ENCODE data around the gene NIF3L1. TPM values are rescaled to one million over a fixed set of nuclear protein-coding genes. Genes with fewer than 3 reads are reported as not detected.
A peak's percentile ranks its signal among the peaks of the same experiment; 100 is the strongest.

The NIF3L1 gene
- total and polyA plus RNA-seq, 4 donors: 13.6 to 22.0 (median 17.0) TPM

GRCh38 chr2:200850512-200851256, 38.5 kb upstream of the NIF3L1 start:
- Histone ChIP-seq H3K27ac (ENCODE audit: low read depth in 1 of 2, low read length in 2 of 2) (no peak overlapping the region), H3K4me1 (ENCODE audit: control insufficient read depth in 1 of 2, insufficient read depth in 2 of 2, low read length in 2 of 2) (no peaks in the 10 kb centered on the region), H3K9me3 (ENCODE audit: control insufficient read depth, low read length) (no peaks in the 10 kb centered on the region), H3K36me3 (ENCODE audit: control insufficient read depth in 1 of 2, insufficient read depth in 2 of 2, low read length in 1 of 2) (peaks cover 11 to 13% of the 10 kb centered on the region in 2 donors), H3K27me3 (ENCODE audit: control insufficient read depth in 1 of 2, insufficient read depth in 2 of 2, low read length in 1 of 2) (no peaks in the 10 kb centered on the region), H3K4me3 (ENCODE audit: low read length in 2 of 2) (no peak overlapping the region)
- ATAC-seq (ENCODE audit: low FRiP score) (no peak), DNase-seq (no peak)
- WGBS, 2 donors: 82 to 83% methylated on average over 14 of the region's 14 CpGs
- intact Hi-C loops (cut with DNase I): no loop called here

GRCh38 chr2:200851398-200852248, 37.5 kb upstream of the NIF3L1 start:
- H3K36me3 ChIP-seq (ENCODE audit: control insufficient read depth in 1 of 2, insufficient read depth in 2 of 2, low read length in 1 of 2): peaks cover 11 to 13% of the 10 kb centered on the region in 2 donors
- ATAC-seq (ENCODE audit: low FRiP score): no peak
- no peak overlapping the region for H3K4me3 ChIP-seq (ENCODE audit: low read length in 2 of 2)
- H3K27me3 ChIP-seq (ENCODE audit: control insufficient read depth in 1 of 2, insufficient read depth in 2 of 2, low read length in 1 of 2): no peaks in the 10 kb centered on the region
- intact Hi-C loops (cut with DNase I): no loop called here
- no peaks in the 10 kb centered on the region for H3K9me3 ChIP-seq (ENCODE audit: control insufficient read depth, low read length)
- DNase-seq: no peak
- peak overlapping the region in 1 of 2 donors; percentile 14 for H3K27ac ChIP-seq (ENCODE audit: low read depth in 1 of 2, low read length in 2 of 2)
- H3K4me1 ChIP-seq (ENCODE audit: control insufficient read depth in 1 of 2, insufficient read depth in 2 of 2, low read length in 2 of 2): no peaks in the 10 kb centered on the region
- WGBS, 2 donors: 91 to 94% methylated on average over 6 of the region's 6 CpGs

- no peak overlapping the region for H3K4me3 ChIP-seq (ENCODE audit: low read length in 2 of 2)
- WGBS, 2 donors: 96 to 97% methylated on average over 2 of the region's 2 CpGs
- no peak for DNase-seq
- H3K36me3 ChIP-seq (ENCODE audit: control insufficient read depth in 1 of 2, insufficient read depth in 2 of 2, low read length in 1 of 2): peaks cover 11 to 13% of the 10 kb centered on the region in 2 donors
- intact Hi-C loops (cut with DNase I): no loop called here
- H3K9me3 ChIP-seq (ENCODE audit: control insufficient read depth, low read length): no peaks in the 10 kb centered on the region
- no peaks in the 10 kb centered on the region for H3K4me1 ChIP-seq (ENCODE audit: control insufficient read depth in 1 of 2, insufficient read depth in 2 of 2, low read length in 2 of 2)
- H3K27me3 ChIP-seq (ENCODE audit: control insufficient read depth in 1 of 2, insufficient read depth in 2 of 2, low read length in 1 of 2): no peaks in the 10 kb centered on the region
- no peak overlapping the region for H3K27ac ChIP-seq (ENCODE audit: low read depth in 1 of 2, low read length in 2 of 2)
- ATAC-seq (ENCODE audit: low FRiP score): no peak
Measured at GRCh38 chr2:200852605-200853004, 36.6 kb upstream of the NIF3L1 start.

- H3K4me1 ChIP-seq (ENCODE audit: control insufficient read depth in 1 of 2, insufficient read depth in 2 of 2, low read length in 2 of 2): peaks cover 0 to 3% of the 10 kb centered on the region in 2 donors
Measured at GRCh38 chr2:200856806-200857205, 32.4 kb upstream of the NIF3L1 start.

GRCh38 chr2:200860092-200860795, 28.9 kb upstream of the NIF3L1 start:
- Histone ChIP-seq H3K27me3 (ENCODE audit: control insufficient read depth in 1 of 2, insufficient read depth in 2 of 2, low read length in 1 of 2) (no peaks in the 10 kb centered on the region), H3K4me3 (ENCODE audit: low read length in 2 of 2) (peak overlapping the region in 1 of 2 donors; percentile 30), H3K9me3 (ENCODE audit: control insufficient read depth, low read length) (no peaks in the 10 kb centered on the region), H3K27ac (ENCODE audit: low read depth in 1 of 2, low read length in 2 of 2) (no peak overlapping the region), H3K36me3 (ENCODE audit: control insufficient read depth in 1 of 2, insufficient read depth in 2 of 2, low read length in 1 of 2) (peaks cover 2 to 3% of the 10 kb centered on the region in 2 donors), H3K4me1 (ENCODE audit: control insufficient read depth in 1 of 2, insufficient read depth in 2 of 2, low read length in 2 of 2) (peaks cover 0 to 3% of the 10 kb centered on the region in 2 donors)
- intact Hi-C loops (cut with DNase I): loop anchor here (5.0 kb wide), 2 partner anchors 48 to 148 kb away; partner anchors contain the start of gene BZW1 (in 2 of the 2)
- ATAC-seq (ENCODE audit: low FRiP score): no peak
- peak in 1 of 2 donors; percentile 49 for DNase-seq
- 6% methylated on average over 12 of the region's 12 CpGs for WGBS, 2 donors

More at GRCh38 chr2:200856806-200857205, 32.4 kb upstream of the NIF3L1 start:
- H3K36me3 ChIP-seq (ENCODE audit: control insufficient read depth in 1 of 2, insufficient read depth in 2 of 2, low read length in 1 of 2): peaks cover 13 to 14% of the 10 kb centered on the region in 2 donors
- no peaks in the 10 kb centered on the region for H3K9me3 ChIP-seq (ENCODE audit: control insufficient read depth, low read length)
- ATAC-seq (ENCODE audit: low FRiP score) (no peak), DNase-seq (no peak)
- intact Hi-C loops (cut with DNase I): no loop called here
- 79 to 86% methylated on average over 8 of the region's 8 CpGs for WGBS, 2 donors
- H3K27ac ChIP-seq (ENCODE audit: low read depth in 1 of 2, low read length in 2 of 2): no peak overlapping the region
- H3K27me3 ChIP-seq (ENCODE audit: control insufficient read depth in 1 of 2, insufficient read depth in 2 of 2, low read length in 1 of 2): no peaks in the 10 kb centered on the region
- no peak overlapping the region for H3K4me3 ChIP-seq (ENCODE audit: low read length in 2 of 2)

DNA sequence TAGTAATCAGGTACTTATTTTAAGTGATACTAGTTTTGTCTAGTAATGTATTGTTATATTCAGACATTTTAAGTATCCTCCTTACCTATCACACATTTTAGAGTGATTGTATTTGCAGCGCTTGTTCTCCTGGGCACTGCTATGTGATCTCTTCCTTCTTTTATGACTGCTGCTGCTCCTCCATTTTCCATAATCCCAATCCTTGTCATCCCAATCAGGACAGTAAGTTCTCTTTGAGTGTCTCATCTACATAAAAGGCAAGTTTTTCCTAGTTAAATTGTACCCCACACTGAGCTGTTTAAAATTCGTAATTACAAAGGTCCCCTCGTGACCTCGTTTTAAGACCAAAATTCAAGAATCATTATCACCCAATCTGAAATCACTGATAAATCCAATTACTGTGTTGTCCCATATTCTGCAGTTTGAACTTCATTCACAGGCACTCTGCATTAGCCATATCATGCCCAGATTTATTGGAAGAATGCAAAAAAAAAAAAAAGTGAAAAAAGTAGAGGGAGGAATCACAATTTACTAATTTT, 27.5 kb upstream of the NIF3L1 start:
- Histone ChIP-seq H3K9me3 (ENCODE audit: control insufficient read depth, low read length) (no peaks in the 10 kb centered on the region), H3K27me3 (ENCODE audit: control insufficient read depth in 1 of 2, insufficient read depth in 2 of 2, low read length in 1 of 2) (no peaks in the 10 kb centered on the region), H3K27ac (ENCODE audit: low read depth in 1 of 2, low read length in 2 of 2) (no peak overlapping the region), H3K36me3 (ENCODE audit: control insufficient read depth in 1 of 2, insufficient read depth in 2 of 2, low read length in 1 of 2) (peaks cover 2 to 3% of the 10 kb centered on the region in 2 donors), H3K4me1 (ENCODE audit: control insufficient read depth in 1 of 2, insufficient read depth in 2 of 2, low read length in 2 of 2) (peaks cover 0 to 3% of the 10 kb centered on the region in 2 donors), H3K4me3 (ENCODE audit: low read length in 2 of 2) (peak overlapping the region; percentile 68 to 71)
- ATAC-seq (ENCODE audit: low FRiP score) (no peak), DNase-seq (no peak)
- intact Hi-C loops (cut with DNase I): loop anchor here (5.0 kb wide), 2 partner anchors 49 to 149 kb away; partner anchors contain the start of gene BZW1 (in 2 of the 2)
- 1 to 2% methylated on average over 4 of the region's 4 CpGs for WGBS, 2 donors

GRCh38 chr2:200862532-200863000, 26.6 kb upstream of the NIF3L1 start:
- Histone ChIP-seq H3K27me3 (ENCODE audit: control insufficient read depth in 1 of 2, insufficient read depth in 2 of 2, low read length in 1 of 2) (no peaks in the 10 kb centered on the region), H3K9me3 (ENCODE audit: control insufficient read depth, low read length) (no peaks in the 10 kb centered on the region), H3K4me3 (ENCODE audit: low read length in 2 of 2) (peak overlapping the region; percentile 80 to 95), H3K27ac (ENCODE audit: low read depth in 1 of 2, low read length in 2 of 2) (peak overlapping the region in 1 of 2 donors; percentile 32), H3K36me3 (ENCODE audit: control insufficient read depth in 1 of 2, insufficient read depth in 2 of 2, low read length in 1 of 2) (peaks cover 2 to 3% of the 10 kb centered on the region in 2 donors), H3K4me1 (ENCODE audit: control insufficient read depth in 1 of 2, insufficient read depth in 2 of 2, low read length in 2 of 2) (peaks cover 0 to 3% of the 10 kb centered on the region in 2 donors)
- no peak for DNase-seq
- 0% methylated on average over 13 of the region's 13 CpGs for WGBS, 2 donors
- intact Hi-C loops (cut with DNase I): loop anchor here (5.0 kb wide), 2 partner anchors 50 to 150 kb away; partner anchors contain the start of gene BZW1 (in 2 of the 2)
- ATAC-seq (ENCODE audit: low FRiP score): no peak

DNA sequence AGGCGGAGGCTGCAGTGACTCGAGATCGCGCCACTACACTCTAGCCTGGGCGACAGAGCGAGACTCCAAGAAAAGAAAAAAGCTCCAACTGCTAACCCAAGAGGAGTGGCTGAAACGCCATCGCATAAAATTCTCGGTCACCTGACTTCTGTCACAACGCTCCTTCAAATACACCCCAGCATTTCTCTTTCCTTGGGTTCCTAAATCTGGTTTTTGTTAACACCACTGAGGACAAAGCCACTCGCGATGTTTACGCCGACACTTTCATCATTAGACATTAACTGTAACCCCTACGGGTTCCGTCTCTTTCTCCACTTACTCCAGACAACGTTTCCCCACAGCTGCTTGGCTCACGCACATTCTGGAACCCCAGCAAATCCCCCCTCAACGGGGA, 25.4 kb upstream of the NIF3L1 start:
- Histone ChIP-seq H3K4me1 (ENCODE audit: control insufficient read depth in 1 of 2, insufficient read depth in 2 of 2, low read length in 2 of 2) (no peaks in the 10 kb centered on the region), H3K9me3 (ENCODE audit: control insufficient read depth, low read length) (no peaks in the 10 kb centered on the region), H3K4me3 (ENCODE audit: low read length in 2 of 2) (peak overlapping the region; percentile 80 to 95), H3K27me3 (ENCODE audit: control insufficient read depth in 1 of 2, insufficient read depth in 2 of 2, low read length in 1 of 2) (no peaks in the 10 kb centered on the region), H3K27ac (ENCODE audit: low read depth in 1 of 2, low read length in 2 of 2) (peak overlapping the region; percentile 99 to 100), H3K36me3 (ENCODE audit: control insufficient read depth in 1 of 2, insufficient read depth in 2 of 2, low read length in 1 of 2) (no peaks in the 10 kb centered on the region)
- intact Hi-C loops (cut with DNase I): loop anchor here (5.0 kb wide), 2 partner anchors 51 to 151 kb away; partner anchors contain the start of gene BZW1 (in 2 of the 2)
- WGBS, 2 donors: 0% methylated on average over 19 of the region's 19 CpGs
- ATAC-seq (ENCODE audit: low FRiP score) (peak; percentile 4), DNase-seq (no peak)
